Osteoblast (primary cell): ENCODE measurements around the gene OSBPL1A. TPM values are rescaled to one million over a fixed set of nuclear protein-coding genes. Genes with fewer than 3 reads are reported as not detected.

Experiments used
- DNase-seq: peaks from one replicate; pipeline ENCODE4 v3.0.0; 2011; ENCODE audit warnings: low spot score, mixed read lengths; ENCODE audit not compliant: insufficient read length; ENCODE audit errors: missing footprints
- H2AFZ ChIP-seq: 2 replicates; pipeline ENCODE4 v1.6.0; 2011; ENCODE audit warnings: mild to moderate bottlenecking, low read length
- H3K27ac ChIP-seq: 2 replicates; pipeline ENCODE4 v1.5.1; 2011; ENCODE audit warnings: mild to moderate bottlenecking, low read depth, low read length, moderate library complexity
- H3K27me3 ChIP-seq: 2 replicates; pipeline ENCODE4 v1.6.0; 2012; ENCODE audit warnings: mild to moderate bottlenecking, control low read depth, inconsistent platforms, low read length, moderate library complexity; ENCODE audit not compliant: insufficient read depth
- H3K36me3 ChIP-seq: 2 replicates; pipeline ENCODE4 v1.5.1; 2011; ENCODE audit warnings: mild to moderate bottlenecking, low read length, control low read depth, moderate library complexity; ENCODE audit not compliant: insufficient read depth
- H3K4me1 ChIP-seq: 2 replicates; pipeline ENCODE4 v1.5.1; 2011; ENCODE audit warnings: mild to moderate bottlenecking, low read length, control low read depth, moderate library complexity; ENCODE audit not compliant: insufficient read depth
- H3K4me2 ChIP-seq: 2 replicates; pipeline ENCODE4 v1.6.0; 2011; ENCODE audit warnings: mild to moderate bottlenecking, low read length; ENCODE audit not compliant: insufficient read depth
- H3K4me3 ChIP-seq: fragments of 200-600 bp; sonication (generic); 3 replicates; pipeline ENCODE4 v1.5.1; 2012; ENCODE audit warnings: mild to moderate bottlenecking, low read length, inconsistent platforms; ENCODE audit not compliant: insufficient read depth
- H3K79me2 ChIP-seq: 2 replicates; pipeline ENCODE4 v1.6.0; 2012; ENCODE audit warnings: mild to moderate bottlenecking, low read length, control low read depth, inconsistent platforms; ENCODE audit not compliant: insufficient read depth
- H3K9me3 ChIP-seq: 2 replicates; pipeline ENCODE4 v1.5.1; 2011; ENCODE audit warnings: low read depth, low read length, control low read depth
- H4K20me1 ChIP-seq: 2 replicates; pipeline ENCODE4 v1.6.0; 2012; ENCODE audit warnings: mild to moderate bottlenecking, low read length, control low read depth; ENCODE audit not compliant: insufficient read depth
- total RNA-seq: library from RNA; depleted of rRNA; stranded (reverse); fragments of >200 nt; gene quantifications from 2 replicates; pipeline ENCODE4 v1.2.3, GENCODE V29; 2012
- TF ChIP-seq, protein P1 (sequence below): IDR thresholded peaks from 2 replicates; pipeline ENCODE4 v1.5.1; 2011; ENCODE audit warnings: mild to moderate bottlenecking, low read depth, low read length, moderate library complexity; ENCODE audit errors: extremely low read depth

Gene OSBPL1A
- total RNA-seq, 1 donor = 51.8 TPM

DNA sequence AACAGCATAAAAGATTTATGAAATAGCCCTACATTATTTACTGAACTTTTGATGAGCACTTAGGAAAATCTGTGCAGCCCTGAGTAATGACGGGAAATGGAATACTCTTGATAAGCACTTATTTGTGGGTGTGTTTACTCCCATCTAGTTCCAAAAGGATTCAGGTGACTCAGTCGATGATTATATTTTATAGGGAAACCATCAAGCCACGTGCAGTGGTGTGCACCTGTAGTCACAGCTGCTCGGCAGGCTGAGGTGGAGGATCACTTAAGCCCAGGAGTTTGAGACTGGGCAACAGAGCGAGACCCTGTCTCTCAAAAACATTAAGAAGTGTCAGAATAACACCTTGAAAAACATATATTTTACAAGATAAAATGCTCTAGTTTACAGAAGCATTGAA, 166.9 kb downstream of the OSBPL1A start:
- no peaks in the 10 kb centered on the region for H3K79me2 ChIP-seq
- no peaks in the 10 kb centered on the region for H4K20me1 ChIP-seq
- peaks cover 2% of the 10 kb centered on the region for H3K36me3 ChIP-seq
- H3K27ac ChIP-seq = no peak overlapping the region
- TF ChIP-seq, protein P1, sequence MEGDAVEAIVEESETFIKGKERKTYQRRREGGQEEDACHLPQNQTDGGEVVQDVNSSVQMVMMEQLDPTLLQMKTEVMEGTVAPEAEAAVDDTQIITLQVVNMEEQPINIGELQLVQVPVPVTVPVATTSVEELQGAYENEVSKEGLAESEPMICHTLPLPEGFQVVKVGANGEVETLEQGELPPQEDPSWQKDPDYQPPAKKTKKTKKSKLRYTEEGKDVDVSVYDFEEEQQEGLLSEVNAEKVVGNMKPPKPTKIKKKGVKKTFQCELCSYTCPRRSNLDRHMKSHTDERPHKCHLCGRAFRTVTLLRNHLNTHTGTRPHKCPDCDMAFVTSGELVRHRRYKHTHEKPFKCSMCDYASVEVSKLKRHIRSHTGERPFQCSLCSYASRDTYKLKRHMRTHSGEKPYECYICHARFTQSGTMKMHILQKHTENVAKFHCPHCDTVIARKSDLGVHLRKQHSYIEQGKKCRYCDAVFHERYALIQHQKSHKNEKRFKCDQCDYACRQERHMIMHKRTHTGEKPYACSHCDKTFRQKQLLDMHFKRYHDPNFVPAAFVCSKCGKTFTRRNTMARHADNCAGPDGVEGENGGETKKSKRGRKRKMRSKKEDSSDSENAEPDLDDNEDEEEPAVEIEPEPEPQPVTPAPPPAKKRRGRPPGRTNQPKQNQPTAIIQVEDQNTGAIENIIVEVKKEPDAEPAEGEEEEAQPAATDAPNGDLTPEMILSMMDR = no peak
- H3K4me3 ChIP-seq = no peak overlapping the region
- no peak for DNase-seq
- H3K4me1 ChIP-seq = peaks cover 15% of the 10 kb centered on the region
- H3K4me2 ChIP-seq = no peak overlapping the region
- no peaks in the 10 kb centered on the region for H3K9me3 ChIP-seq
- H3K27me3 ChIP-seq = no peaks in the 10 kb centered on the region
- H2AFZ ChIP-seq = no peak overlapping the region

DNA sequence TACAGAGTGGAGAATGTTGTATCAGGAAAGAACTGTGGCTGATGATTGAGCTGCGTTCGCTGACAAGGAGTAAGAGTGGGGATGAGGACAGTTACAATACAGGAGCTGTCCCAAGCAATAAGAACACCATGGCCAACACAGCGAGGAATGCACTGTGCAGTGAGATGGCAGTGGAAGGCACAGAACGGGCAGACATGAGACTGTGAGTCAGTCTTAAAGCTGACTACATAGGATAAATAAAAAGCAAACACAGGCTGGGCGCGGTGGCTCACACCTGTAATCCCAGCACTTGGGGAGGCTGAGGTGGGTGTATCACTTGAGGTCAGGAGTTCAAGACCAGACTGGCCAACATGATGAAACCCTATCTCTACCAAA, 169.0 kb downstream of the OSBPL1A start:
- Histone ChIP-seq H4K20me1 (no peaks in the 10 kb centered on the region), H2AFZ (no peak overlapping the region), H3K9me3 (no peaks in the 10 kb centered on the region), H3K4me3 (no peak overlapping the region), H3K27me3 (peaks cover 4% of the 10 kb centered on the region), H3K27ac (peak overlapping the region; percentile 6), H3K4me2 (no peak overlapping the region), H3K36me3 (no peaks in the 10 kb centered on the region), H3K79me2 (no peaks in the 10 kb centered on the region), H3K4me1 (peaks cover 15% of the 10 kb centered on the region)
- TF ChIP-seq, protein P1 = no peak
- no peak for DNase-seq

DNA sequence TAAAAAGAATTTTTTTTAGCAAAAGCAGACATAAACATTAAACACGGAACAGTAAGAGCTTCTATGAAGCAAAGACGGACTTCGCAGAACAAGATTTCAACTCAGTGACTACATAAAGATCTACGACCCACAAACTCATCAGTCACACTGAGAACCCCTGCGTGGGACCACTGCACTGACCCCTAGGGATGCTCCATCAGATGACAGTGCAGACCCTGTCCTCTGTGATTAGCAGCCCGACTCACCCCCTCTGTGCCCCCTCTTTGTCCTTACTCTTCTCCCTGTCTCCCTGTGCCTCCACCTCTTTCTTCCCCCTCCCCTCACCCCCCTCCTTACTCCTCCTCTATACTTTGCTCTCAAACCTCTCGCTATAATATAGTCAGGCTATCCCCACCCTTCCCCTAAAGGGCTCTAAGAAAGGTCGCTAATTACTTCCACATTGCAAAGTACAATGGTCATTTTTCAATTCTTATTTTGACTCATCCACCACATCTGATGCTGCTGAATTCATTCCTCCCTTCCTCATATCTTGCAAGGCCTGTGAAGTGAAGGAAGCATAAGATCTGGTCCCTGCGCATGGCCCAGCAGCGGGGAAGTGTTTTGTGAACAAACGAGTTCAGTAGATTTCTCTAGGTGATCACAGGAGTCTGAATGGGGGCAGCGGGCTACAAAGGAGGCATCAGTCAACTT, 169.5 kb downstream of the OSBPL1A start:
- peak overlapping the region; percentile 6 for H3K27ac ChIP-seq

DNA sequence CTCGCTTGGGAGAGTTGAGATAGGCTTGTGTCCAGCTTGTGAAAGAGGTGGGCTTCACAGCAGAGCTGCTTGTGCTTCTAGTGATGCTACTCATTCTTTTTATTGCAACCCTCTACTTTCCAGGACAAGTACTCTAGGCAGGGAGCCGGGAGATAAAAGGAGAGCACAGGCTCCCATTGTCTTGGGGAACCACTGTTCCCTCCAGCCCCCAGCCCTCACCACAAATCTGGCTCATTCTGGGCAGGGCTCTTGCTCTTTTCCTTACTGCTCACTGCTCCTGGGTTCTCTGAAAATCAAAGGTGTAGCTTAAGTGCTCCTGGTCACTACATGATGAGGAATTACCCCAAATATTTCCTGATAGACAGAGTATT, 177.3 kb downstream of the OSBPL1A start:
- no peak overlapping the region for H3K4me3 ChIP-seq
- TF ChIP-seq, protein P1 = no peak

More for the DNA sequence above, 169.5 kb downstream of the OSBPL1A start:
- Histone ChIP-seq H3K27me3 (peaks cover 4% of the 10 kb centered on the region), H3K4me1 (peaks cover 15% of the 10 kb centered on the region), H4K20me1 (no peaks in the 10 kb centered on the region), H3K4me2 (no peak overlapping the region), H3K79me2 (no peaks in the 10 kb centered on the region), H3K36me3 (no peaks in the 10 kb centered on the region), H3K4me3 (no peak overlapping the region), H2AFZ (no peak overlapping the region), H3K9me3 (no peaks in the 10 kb centered on the region)
- DNase-seq = peak; percentile 36
- TF ChIP-seq, protein P1 = no peak

More for the DNA sequence above, 177.3 kb downstream of the OSBPL1A start:
- Histone ChIP-seq H3K27me3 (peaks cover 4% of the 10 kb centered on the region), H4K20me1 (no peaks in the 10 kb centered on the region), H3K36me3 (no peaks in the 10 kb centered on the region), H3K27ac (no peak overlapping the region), H2AFZ (no peak overlapping the region), H3K4me2 (no peak overlapping the region), H3K4me1 (peaks cover 7% of the 10 kb centered on the region), H3K9me3 (no peaks in the 10 kb centered on the region), H3K79me2 (no peaks in the 10 kb centered on the region)
- DNase-seq = no peak
